ENCODE results near the gene ANKMY1. TPM values are rescaled to one million over a fixed set of nuclear protein-coding genes. Genes with fewer than 3 reads are reported as not detected.

Gene ANKMY1
- total and polyA plus RNA-seq, 2 of the 8 experiments (the other 6 are each of a cell fraction or from before 2014, with no cell fraction given): 4.5 to 4.8 TPM

- TF ChIP-seq CHD7 (IDR thresholded peaks at IDR 0.05; ENCODE audit: insufficient replicate concordance, low read length) (no peak), JUN (IDR thresholded peaks at IDR 0.05; ENCODE audit: low read depth, low read length) (no peak), SIX5 (IDR thresholded peaks at IDR 0.05; ENCODE audit: low read depth, low read length) (no peak), CHD2 (IDR thresholded peaks at IDR 0.05; ENCODE audit: low read length) (no peak)
These were observed 116.3 kb downstream of the ANKMY1 start (continued) for GRCh38 chr2:240441326-240441992.
